ENCODE measurements around the gene TAF11L9.
"Not testable (repeated sequence)": the region's sequence is repeated elsewhere in the genome, so short reads cannot be mapped to it uniquely, and the experiment has no call there.

The TAF11L9 gene

DNA sequence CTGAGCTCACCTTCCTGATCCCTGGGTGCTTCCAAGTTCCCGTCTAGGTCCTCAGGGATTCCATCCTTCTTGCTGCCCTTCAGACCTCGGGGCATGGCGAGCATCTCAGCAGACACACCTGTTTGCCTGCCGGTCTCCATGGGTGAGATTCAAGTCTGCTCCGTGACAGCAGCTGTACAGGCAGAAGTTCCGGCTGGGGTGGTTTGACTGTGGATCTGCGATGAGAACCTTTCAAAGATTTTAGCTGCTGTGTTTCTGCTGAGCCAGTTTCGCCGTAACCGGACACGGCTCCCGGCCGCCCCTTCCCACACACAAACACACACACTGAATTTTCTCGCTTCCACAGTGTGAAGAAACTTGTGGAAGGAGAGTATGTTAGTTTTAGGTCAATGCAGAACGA lies at the start of gene TAF11L9:
TSS of gene TAF11L9 (minus strand) at position 140 of the 400 bp plus-strand sequence.
- not testable (repeated sequence) for DNase-seq (ENCODE audit: low read depth)

- no peak for DNase-seq (ENCODE audit: low read depth)
Measured at GRCh38 chr5:17634160-17634559, 40.0 kb upstream of the TAF11L9 start, which contains the start of gene TAF11L14. Gene TAF11L14 (plus strand): TSS chr5:17634460.

GRCh38 chr5:17631788-17632187 lies 37.6 kb upstream of the TAF11L9 start, which contains the start of gene TAF11L13:
Gene TAF11L13 (plus strand): TSS chr5:17632088.
- DNase-seq (ENCODE audit: low read depth) = not testable (repeated sequence)

- DNase-seq (ENCODE audit: low read depth) = no peak
Measured at GRCh38 chr5:17625686-17626085, 31.5 kb upstream of the TAF11L9 start.

GRCh38 chr5:17620627-17621026 lies 26.4 kb upstream of the TAF11L9 start:
- no peak for DNase-seq (ENCODE audit: low read depth)

- no peak for DNase-seq (ENCODE audit: low read depth)
Measured at GRCh38 chr5:17619354-17619753, 25.2 kb upstream of the TAF11L9 start.

DNA sequence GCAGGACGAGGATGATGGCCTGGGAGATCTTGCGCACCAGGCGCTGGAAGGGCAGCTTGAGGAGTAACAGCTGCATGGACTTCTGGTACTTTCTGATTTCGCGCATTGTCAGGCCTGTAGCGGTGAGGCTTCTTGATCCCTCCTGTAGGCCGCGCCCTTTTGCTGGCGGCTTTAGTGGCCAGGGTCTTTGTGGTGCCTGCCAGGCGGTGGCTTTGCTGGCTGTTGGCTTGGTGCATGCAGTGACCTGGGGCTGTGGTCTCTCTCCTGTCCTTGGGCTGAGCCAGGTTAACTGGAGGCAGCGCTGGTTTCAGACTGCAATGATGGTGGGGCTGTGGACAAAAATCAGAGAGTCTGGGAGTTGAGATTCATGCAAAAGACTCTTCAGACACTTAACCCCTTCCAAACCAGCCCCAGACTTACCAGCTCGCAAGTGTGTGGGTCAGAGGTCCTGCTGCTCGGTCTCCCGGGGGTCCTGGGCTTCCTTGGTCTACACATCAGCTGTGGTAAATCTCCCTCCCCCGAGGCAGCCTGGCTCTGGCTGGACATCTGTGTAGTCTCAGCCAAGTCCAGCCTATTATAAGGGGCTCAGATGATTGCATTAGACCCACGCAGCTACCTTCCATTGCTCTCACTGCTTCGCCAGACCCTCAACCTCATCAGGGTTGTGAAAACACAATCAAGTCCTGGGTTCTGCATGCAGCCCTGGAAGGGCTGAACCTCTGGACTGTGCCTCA lies 20.8 kb upstream of the TAF11L9 start:
- no peak for DNase-seq (ENCODE audit: low read depth)

DNA sequence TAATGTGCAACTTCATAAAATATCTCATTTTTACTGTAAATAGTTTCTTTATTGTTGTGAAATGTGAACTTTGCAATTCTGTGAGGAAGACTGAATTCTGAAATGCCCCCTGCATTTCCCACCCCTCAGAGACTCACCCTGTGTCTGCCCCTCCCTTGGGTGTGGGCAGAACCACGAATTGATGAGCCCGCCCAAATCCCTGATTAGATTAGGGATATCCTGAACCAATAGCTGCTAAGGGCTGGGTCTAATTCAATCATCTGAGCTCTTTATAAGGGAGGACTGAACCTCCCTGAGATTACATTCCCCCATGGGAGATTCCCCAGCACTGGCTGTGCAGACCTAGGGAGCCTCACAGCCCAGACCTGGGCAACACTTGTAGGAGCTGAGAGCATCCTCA lies 15.9 kb upstream of the TAF11L9 start, which contains the start of gene TAF11L12:
TSS of gene TAF11L12 (plus strand) at position 301 of the 400 bp plus-strand sequence.
- not testable (repeated sequence) for DNase-seq (ENCODE audit: low read depth)

DNA sequence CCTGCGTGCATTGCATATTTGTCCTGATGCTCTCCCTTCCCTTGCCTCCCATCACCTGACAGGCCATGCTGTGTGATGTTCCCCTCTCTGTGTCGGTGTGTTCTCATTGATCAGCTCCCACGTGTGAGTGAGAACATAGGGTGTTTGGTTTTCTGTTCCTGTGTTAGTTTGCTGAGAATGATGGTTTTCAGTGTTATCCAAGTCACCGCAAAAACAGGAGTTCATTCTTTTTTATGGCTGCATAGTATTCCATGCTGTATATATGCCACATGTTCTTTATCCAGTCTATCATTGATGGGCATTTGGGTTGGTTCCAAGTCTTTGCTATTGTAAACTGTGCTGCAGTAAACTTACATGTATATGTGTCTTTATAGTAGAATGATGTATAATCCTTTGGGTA lies 13.3 kb upstream of the TAF11L9 start:
- not testable (repeated sequence) for DNase-seq (ENCODE audit: low read depth)

DNA sequence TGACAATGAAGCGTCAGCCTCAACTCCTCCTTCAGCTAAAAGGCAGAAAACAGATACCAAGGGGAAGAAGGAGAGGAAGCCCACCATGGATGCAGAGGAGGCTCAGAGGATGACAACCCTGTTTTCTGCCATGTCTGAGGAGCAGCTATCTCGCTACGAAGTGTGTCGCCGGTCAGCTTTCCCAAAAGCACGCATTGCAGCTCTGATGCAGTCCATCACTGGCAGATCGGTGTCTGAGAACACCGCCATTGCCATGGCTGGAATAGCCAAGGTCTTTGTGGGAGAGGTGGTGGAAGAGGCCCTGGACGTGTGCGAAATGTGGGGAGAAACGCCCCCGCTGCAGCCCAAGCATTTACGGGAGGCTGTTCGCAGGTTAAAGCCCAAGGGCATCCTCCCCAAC lies 10.8 kb upstream of the TAF11L9 start:
- DNase-seq (ENCODE audit: low read depth) = no peak

DNA sequence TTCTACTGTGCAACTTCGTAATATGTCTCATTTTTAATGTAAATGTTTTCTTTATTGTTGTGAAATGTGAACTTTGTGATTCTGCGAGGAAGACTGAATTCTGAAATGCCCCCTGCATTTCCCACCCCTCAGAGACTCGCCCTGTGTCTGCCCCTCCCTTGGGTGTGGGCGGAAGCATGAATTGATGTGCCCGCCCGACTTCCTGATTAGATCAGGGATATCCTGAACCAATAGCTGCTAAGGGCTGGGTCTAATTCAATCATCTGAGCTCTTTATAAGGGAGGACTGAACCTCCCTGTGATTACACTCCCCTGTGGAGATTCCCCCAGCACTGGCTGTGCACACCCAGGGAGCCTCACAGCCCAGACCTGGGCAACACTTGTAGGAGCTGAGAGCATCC lies 9.7 kb upstream of the TAF11L9 start, which contains the start of gene TAF11L11:
TSS of gene TAF11L11 (plus strand) at position 304 of the 400 bp plus-strand sequence.
- DNase-seq (ENCODE audit: low read depth) = not testable (repeated sequence)

DNA sequence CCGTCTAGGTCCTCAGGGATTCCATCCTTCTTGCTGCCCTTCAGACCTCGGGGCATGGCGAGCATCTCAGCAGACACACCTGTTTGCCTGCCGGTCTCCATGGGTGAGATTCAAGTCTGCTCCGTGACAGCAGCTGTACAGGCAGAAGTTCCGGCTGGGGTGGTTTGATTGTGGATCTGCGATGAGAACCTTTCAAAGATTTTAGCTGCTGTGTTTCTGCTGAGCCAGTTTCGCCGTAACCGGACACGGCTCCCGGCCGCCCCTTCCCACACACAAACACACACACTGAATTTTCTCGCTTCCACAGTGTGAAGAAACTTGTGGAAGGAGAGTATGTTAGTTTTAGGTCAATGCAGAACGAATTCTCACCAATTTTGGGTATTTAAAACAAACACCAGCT lies 3.5 kb upstream of the TAF11L9 start, which contains the start of gene TAF11L10:
TSS of gene TAF11L10 (minus strand) at position 101 of the 400 bp plus-strand sequence.
- DNase-seq (ENCODE audit: low read depth) = not testable (repeated sequence)

DNA sequence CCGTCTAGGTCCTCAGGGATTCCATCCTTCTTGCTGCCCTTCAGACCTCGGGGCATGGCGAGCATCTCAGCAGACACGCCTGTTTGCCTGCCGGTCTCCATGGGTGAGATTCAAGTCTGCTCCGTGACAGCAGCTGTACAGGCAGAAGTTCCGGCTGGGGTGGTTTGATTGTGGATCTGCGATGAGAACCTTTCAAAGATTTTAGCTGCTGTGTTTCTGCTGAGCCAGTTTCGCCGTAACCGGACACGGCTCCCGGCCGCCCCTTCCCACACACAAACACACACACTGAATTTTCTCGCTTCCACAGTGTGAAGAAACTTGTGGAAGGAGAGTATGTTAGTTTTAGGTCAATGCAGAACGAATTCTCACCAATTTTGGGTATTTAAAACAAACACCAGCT lies 3.3 kb downstream of the TAF11L9 start, which contains the start of gene TAF11L8:
TSS of gene TAF11L8 (minus strand) at position 101 of the 400 bp plus-strand sequence.
- DNase-seq (ENCODE audit: low read depth) = not testable (repeated sequence)

- not testable (repeated sequence) for DNase-seq (ENCODE audit: low read depth)
Measured at GRCh38 chr5:17585658-17586057, 8.5 kb downstream of the TAF11L9 start, which contains the start of gene TAF11L7. Gene TAF11L7 (minus strand): TSS chr5:17585758.
